PC-9 (cell line): ENCODE data around the gene CDC42BPA. TPM values are rescaled to one million over a fixed set of nuclear protein-coding genes. Genes with fewer than 3 reads are reported as not detected.
"Not testable (repeated sequence)": the region's sequence is repeated elsewhere in the genome, so short reads cannot be mapped to it uniquely, and the experiment has no call there.

ENCODE experiments used
- BruUV-seq: library from RNA; stranded (reverse); fragments of 400-500 nt; replicated peaks from 2 replicates; lab custom pipeline; 2021; lab: Mats Ljungman, UMichigan
- CTCF ChIA-PET: fragments of 300-600 bp; sonication (Branson Sonifier 250); formaldehyde crosslinking; loops from one replicate; lab custom pipeline; 2022; ENCODE audit warnings: antibody characterized with exemption; lab: Charles Lee
- POLR2A ChIA-PET: fragments of 300-600 bp; sonication (Branson Sonifier 250); formaldehyde crosslinking; loops from one replicate; lab custom pipeline; 2022; ENCODE audit warnings: antibody characterized with exemption; ENCODE audit not compliant: unreplicated experiment; lab: Charles Lee
- DNase-seq, 2 experiments: peaks; one replicate each; pipeline versions ENCODE4 v3.0.0 to v3.0.0-alpha.2; 2015 to 2022; ENCODE audit warnings: mixed read lengths in 1 of 2
- H2AFZ ChIP-seq: fragments of 200-600 bp; sonication (generic); 2 replicates; pipeline ENCODE4 v1.8.1; 2017; ENCODE audit warnings: antibody characterized with exemption
- H3F3A ChIP-seq: fragments of 200-600 bp; sonication (generic); 2 replicates; pipeline ENCODE4 v1.8.1; 2017; ENCODE audit warnings: antibody characterized with exemption, mild to moderate bottlenecking, low read depth; ENCODE audit not compliant: insufficient read depth
- H3K27ac ChIP-seq: fragments of 200-600 bp; sonication (generic); 2 replicates; pipeline ENCODE4 v1.6.1; 2016; ENCODE audit warnings: mixed run types
- H3K27me3 ChIP-seq: fragments of 200-600 bp; sonication (generic); 2 replicates; pipeline ENCODE4 v1.6.1; 2016; ENCODE audit warnings: low read depth, mixed run types; ENCODE audit not compliant: insufficient read depth
- H3K36me3 ChIP-seq: fragments of 200-600 bp; sonication (generic); 2 replicates; pipeline ENCODE4 v1.6.1; 2016; ENCODE audit warnings: low read depth, mixed run types
- H3K4me1 ChIP-seq: fragments of 200-600 bp; sonication (generic); replicated peaks from 2 replicates; pipeline ENCODE4 v1.6.1; 2016; ENCODE audit warnings: mixed run types; ENCODE audit not compliant: insufficient read depth
- H3K4me2 ChIP-seq: fragments of 200-600 bp; sonication (generic); 2 replicates; pipeline ENCODE4 v1.6.1; 2017; ENCODE audit warnings: mixed run types
- H3K4me3 ChIP-seq: fragments of 200-600 bp; sonication (generic); 2 replicates; pipeline ENCODE4 v1.6.1; 2016; ENCODE audit warnings: mixed run types
- H3K79me2 ChIP-seq: fragments of 200-600 bp; sonication (generic); 2 replicates; pipeline ENCODE4 v1.6.1; 2017; ENCODE audit warnings: low read depth, mixed run types
- H3K9me2 ChIP-seq: fragments of 200-600 bp; sonication (generic); 2 replicates; pipeline ENCODE4 v1.8.1; 2017; ENCODE audit warnings: mild to moderate bottlenecking; ENCODE audit not compliant: insufficient read depth
- H3K9me3 ChIP-seq: fragments of 200-600 bp; sonication (generic); 2 replicates; pipeline ENCODE4 v1.8.1; 2016; ENCODE audit warnings: low read depth; ENCODE audit not compliant: insufficient read depth
- H4K20me1 ChIP-seq: fragments of 200-600 bp; sonication (generic); 2 replicates; pipeline ENCODE4 v1.8.1; 2017; ENCODE audit not compliant: insufficient read depth
- CTCF ChIP-seq: fragments of 200-600 bp; sonication (generic); conservative IDR thresholded peaks from 2 replicates; pipeline ENCODE4 v1.6.1; 2017; ENCODE audit warnings: mixed run types, antibody characterized with exemption, mild to moderate bottlenecking, moderate library complexity
- EZH2 ChIP-seq: fragments of 200-600 bp; sonication (generic); IDR thresholded peaks from 2 replicates; pipeline ENCODE4 v1.8.0; 2017; ENCODE audit warnings: antibody characterized with exemption, low read depth
- intact Hi-C: fragments of 100-400 bp; cut with micrococcal nuclease; formaldehyde crosslinking; loops from one replicate; pipeline ENCODE4 v1.10.0; 2022; ENCODE audit not compliant: unreplicated experiment
- total RNA-seq: library from RNA; stranded (reverse); gene quantifications from 2 replicates; pipeline ENCODE4 v1.2.3, GENCODE V29; 2021

The CDC42BPA gene
- total RNA-seq, 1 experiment from 2014 or later = 47.5 TPM

GRCh38 chr1:227134686-227135314 lies 183.5 kb downstream of the CDC42BPA start:
- intact Hi-C loops = loop anchor here (10.0 kb wide), 1 partner anchor 180 kb away; the partner anchor contains the start of gene CDC42BPA
- Histone ChIP-seq H3K4me1 (no peaks in the 10 kb centered on the region), H3K4me2 (no peak overlapping the region), H3K4me3 (no peak overlapping the region), H3K27ac (no peak overlapping the region), H3K9me2 (no peaks in the 10 kb centered on the region), H2AFZ (no peak overlapping the region), H4K20me1 (no peaks in the 10 kb centered on the region), H3K36me3 (no peaks in the 10 kb centered on the region; the same call in 1 of the 2 replicates), H3K79me2 (no peaks in the 10 kb centered on the region), H3K9me3 (no peaks in the 10 kb centered on the region), H3F3A (no peaks in the 10 kb centered on the region; the same call in 1 of the 2 replicates), H3K27me3 (no peaks in the 10 kb centered on the region)
- ChIA-PET POLR2A (no interaction called here), CTCF (no interaction called here)
- BruUV-seq = no TSS peak
- TF ChIP-seq CTCF = no peak
- TF ChIP-seq EZH2 = no peak
- no peak for DNase-seq

- POLR2A ChIA-PET, H3F3A ChIP-seq, H3K9me2 ChIP-seq, H3K27me3 ChIP-seq, DNase-seq, H3K79me2 ChIP-seq, H3K4me2 ChIP-seq, H3K4me1 ChIP-seq, H3K4me3 ChIP-seq, CTCF ChIA-PET, H3K9me3 ChIP-seq, H2AFZ ChIP-seq, H3K27ac ChIP-seq, H4K20me1 ChIP-seq, BruUV-seq: not testable (repeated sequence)
- peaks cover 11% of the 10 kb centered on the region for H3K36me3 ChIP-seq
- intact Hi-C loops = loop anchor here (10.0 kb wide), 1 partner anchor 182 kb away; the partner anchor contains the start of gene CDC42BPA
Measured at GRCh38 chr1:227132695-227133094, 185.6 kb downstream of the CDC42BPA start.

GRCh38 chr1:227131193-227131592 lies 187.1 kb downstream of the CDC42BPA start:
- Histone ChIP-seq H3K36me3 (peaks cover 11% of the 10 kb centered on the region), H3K4me3 (no peak overlapping the region), H4K20me1 (no peaks in the 10 kb centered on the region), H2AFZ (no peak overlapping the region), H3K4me1 (no peaks in the 10 kb centered on the region), H3K9me3 (no peaks in the 10 kb centered on the region), H3K27me3 (no peaks in the 10 kb centered on the region), H3F3A (no peaks in the 10 kb centered on the region), H3K27ac (no peak overlapping the region), H3K4me2 (no peak overlapping the region), H3K9me2 (no peaks in the 10 kb centered on the region), H3K79me2 (no peaks in the 10 kb centered on the region)
- no peak for DNase-seq
- BruUV-seq = no TSS peak
- TF ChIP-seq CTCF (peak; percentile 69), EZH2 (no peak)
- CTCF ChIA-PET = no interaction called here
- POLR2A ChIA-PET = no interaction called here
- intact Hi-C loops = loop anchor here (2.0 to 10.0 kb wide), 2 partner anchors 184 to 306 kb away; partner anchors contain the start of gene CDC42BPA

- H3K27me3 ChIP-seq = no peaks in the 10 kb centered on the region
- H3K79me2 ChIP-seq = no peaks in the 10 kb centered on the region
- ChIA-PET CTCF (no interaction called here), POLR2A (no interaction called here)
- intact Hi-C loops = no loop called here
- TF ChIP-seq CTCF = no peak
- no peak for TF ChIP-seq EZH2
- H3K27ac ChIP-seq = no peak overlapping the region
- no peak overlapping the region for H3K4me3 ChIP-seq
- H3K9me3 ChIP-seq = no peaks in the 10 kb centered on the region
- no peak overlapping the region for H2AFZ ChIP-seq
- H3F3A ChIP-seq = no peaks in the 10 kb centered on the region
- H3K36me3 ChIP-seq = peaks cover 11% of the 10 kb centered on the region
- no peak for DNase-seq
- no peaks in the 10 kb centered on the region for H3K4me1 ChIP-seq
- BruUV-seq = no TSS peak
- no peaks in the 10 kb centered on the region for H4K20me1 ChIP-seq
- H3K4me2 ChIP-seq = no peak overlapping the region
- no peaks in the 10 kb centered on the region for H3K9me2 ChIP-seq
Measured at GRCh38 chr1:227127891-227128290, 190.4 kb downstream of the CDC42BPA start.
